Right renal cortex interstitium (tissue), 3 donors: Measurements from ENCODE around the gene PTPRD. TPM values are rescaled to one million over a fixed set of nuclear protein-coding genes. Genes with fewer than 3 reads are reported as not detected.
"Not testable (repeated sequence)": the region's sequence is repeated elsewhere in the genome, so short reads cannot be mapped to it uniquely, and the experiment has no call there.

Experiments used
- DNase-seq, 3 donors: peaks; one replicate each; pipeline ENCODE4 v3.0.0-alpha.2; 2013; ENCODE audit warnings: low read depth in 3 of 3, low spot score in 2 of 3
- polyA plus RNA-seq, 3 donors: library from polyadenylated mRNA; unstranded; fragments of 120-200 nt; gene quantifications; one replicate each; pipeline ENCODE4 v1.2.1, GENCODE V29; 2013; ENCODE audit not compliant: insufficient read length in 3 of 3

Gene PTPRD
- polyA plus RNA-seq, 3 donors, result 92.4 to 109 (median 101) TPM

DNA sequence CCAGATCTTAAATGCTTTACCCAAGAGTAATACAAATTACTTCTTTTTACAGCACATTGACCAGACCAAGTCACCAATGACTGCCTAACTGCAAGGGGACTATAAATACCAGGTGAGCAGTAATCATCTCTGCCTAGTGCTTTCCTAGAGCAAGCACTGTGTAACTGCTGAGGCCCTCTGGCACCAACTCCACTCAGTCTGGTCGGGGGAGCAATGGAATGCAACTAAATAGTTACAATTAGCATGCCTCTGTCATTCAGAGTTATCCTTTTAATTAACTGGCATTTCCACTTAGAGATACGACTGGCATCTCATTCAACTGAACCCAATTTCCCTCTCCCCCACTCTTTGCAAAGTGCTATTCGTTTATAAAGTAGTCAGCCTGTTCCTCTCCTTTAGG lies 1504.2 kb downstream of the PTPRD start:
- no peak for DNase-seq

- DNase-seq, result no peak
Observed at GRCh38 chr9:9102295-9102694, 1510.5 kb downstream of the PTPRD start.

- no peak for DNase-seq
Observed at GRCh38 chr9:9100070-9100469, 1512.7 kb downstream of the PTPRD start.

- no peak for DNase-seq
Observed at GRCh38 chr9:9099646-9100045, 1513.2 kb downstream of the PTPRD start.

- DNase-seq, result not testable (repeated sequence)
Observed at GRCh38 chr9:9097254-9097653, 1515.5 kb downstream of the PTPRD start.

DNA sequence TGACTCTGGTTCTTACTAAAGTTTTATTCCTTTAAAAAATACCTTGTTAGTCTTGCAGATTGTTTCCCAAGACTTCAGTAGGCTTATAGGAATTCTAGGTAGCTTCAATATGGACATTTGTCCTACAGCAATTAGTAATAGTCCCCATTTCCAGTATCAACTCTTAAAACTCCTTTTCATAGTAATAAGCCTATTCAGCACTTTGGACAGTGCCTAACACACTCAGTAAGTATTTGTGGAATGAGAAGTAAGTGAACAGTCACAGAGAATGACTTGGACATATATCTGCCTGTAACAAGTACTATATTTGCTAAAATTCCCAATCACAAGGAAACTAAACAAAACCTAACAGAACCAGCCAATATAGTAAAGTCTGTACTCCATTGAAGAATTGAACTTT lies 1521.4 kb downstream of the PTPRD start:
- DNase-seq, result no peak

DNA sequence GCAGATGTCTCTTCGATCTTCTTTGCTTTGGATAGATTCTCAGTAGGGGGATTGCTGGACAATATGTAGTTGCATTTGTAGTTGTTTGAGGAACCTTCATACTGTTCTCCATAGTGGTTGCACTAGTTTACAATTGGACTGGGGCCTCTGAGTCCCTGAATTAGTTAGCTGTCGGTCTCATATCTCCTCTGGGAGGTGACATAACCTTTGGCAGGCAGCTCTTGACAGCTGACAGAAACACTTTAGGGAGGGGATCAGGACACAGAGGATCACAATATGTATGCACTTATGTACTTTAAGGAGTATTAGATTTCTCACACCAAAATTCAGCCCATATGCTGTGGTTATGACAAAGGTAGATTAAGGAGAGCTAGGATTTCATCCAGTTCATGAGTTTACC lies 1533.3 kb downstream of the PTPRD start:
- DNase-seq, result no peak

DNA sequence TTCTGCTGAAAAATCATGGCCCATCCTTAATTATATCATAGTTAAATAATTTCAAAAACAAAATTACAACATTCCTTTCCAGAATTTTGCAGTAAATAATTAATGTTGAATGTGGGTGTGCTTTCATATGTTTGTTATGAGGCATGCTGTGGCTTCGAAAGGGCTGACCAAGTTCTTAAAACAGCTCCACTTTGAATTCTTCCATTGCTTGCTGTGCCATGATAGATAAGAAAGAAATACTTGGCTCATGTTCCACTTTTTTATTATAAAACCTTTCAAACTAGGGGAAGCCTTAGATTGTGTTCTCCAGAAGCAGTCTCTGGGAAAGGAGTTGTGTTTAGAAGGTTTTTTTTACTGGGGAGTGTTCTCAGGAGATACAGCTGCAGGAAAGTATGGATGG lies 1534.5 kb downstream of the PTPRD start:
- DNase-seq, result no peak

- no peak for DNase-seq
Observed at GRCh38 chr9:9061627-9062026, 1551.2 kb downstream of the PTPRD start.

- no peak for DNase-seq
Observed at GRCh38 chr9:9054354-9054992, 1558.3 kb downstream of the PTPRD start.

DNA sequence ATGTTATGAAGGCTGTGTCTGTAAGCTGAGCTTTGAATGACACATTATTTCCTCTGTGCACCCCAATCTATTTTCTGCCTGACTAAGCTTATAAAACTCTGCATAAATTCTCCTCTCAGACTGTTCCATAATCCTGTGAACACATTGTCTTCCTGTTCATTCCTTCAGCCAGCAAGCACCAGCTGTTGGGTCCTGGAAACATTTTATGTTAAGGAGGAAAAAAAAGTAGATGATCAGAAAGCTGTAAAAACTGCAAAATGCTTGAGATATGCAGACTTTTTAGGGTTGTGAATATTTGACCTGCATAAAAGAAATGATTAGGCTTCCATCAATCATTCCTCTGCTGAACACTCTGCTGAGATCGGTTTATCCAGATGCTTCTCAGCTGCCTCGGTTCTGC lies 1567.2 kb downstream of the PTPRD start:
- DNase-seq, result peak; percentile 31 to 52 (median 35)

- no peak for DNase-seq
Observed at GRCh38 chr9:9045072-9045471, 1567.7 kb downstream of the PTPRD start.

- DNase-seq, result not testable (repeated sequence)
Observed at GRCh38 chr9:9043788-9044187, 1569.0 kb downstream of the PTPRD start.

GRCh38 chr9:9041756-9042155 lies 1571.0 kb downstream of the PTPRD start:
- peak in 1 of 3 donors; percentile 26 for DNase-seq

DNA sequence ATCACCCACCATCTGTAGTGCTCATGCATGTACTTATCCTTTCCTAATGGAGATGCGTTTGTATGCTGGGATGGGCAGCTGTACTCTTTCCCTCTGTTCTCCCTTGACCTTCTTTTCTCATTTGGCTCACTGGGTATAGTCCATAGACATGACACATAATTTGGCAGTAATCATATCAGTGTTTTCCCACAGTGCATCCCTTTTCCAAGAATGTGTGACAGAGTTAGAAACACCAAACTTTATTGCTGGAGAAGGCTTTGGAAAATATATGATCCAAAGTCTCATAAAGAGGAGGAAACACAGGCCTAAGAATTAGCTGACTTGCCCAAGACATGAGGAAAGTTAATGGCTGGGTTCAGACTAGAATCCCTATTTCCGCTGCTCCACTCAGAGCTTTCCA lies 1579.8 kb downstream of the PTPRD start:
- no peak for DNase-seq

DNA sequence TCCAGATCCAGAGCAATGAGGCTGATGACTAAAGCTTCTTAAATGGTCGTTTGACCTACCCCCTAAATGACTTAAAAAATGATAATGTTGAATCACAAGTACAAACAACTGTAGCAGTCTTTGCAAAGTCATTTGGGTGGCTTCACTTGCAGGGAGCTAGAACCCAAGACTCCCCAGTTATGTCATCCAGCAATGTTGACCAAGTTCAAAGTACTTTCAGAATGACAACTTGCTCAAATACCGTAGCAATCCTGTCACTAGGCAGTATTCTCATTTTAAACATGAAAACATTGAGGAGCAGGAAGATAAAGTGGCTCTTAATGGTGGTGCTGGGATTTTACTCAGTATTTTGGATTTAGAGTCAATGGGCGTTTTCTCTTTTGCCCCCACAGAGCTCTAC lies 1596.2 kb downstream of the PTPRD start:
- DNase-seq, result no peak

- no peak for DNase-seq
Observed at GRCh38 chr9:9004810-9005209, 1608.0 kb downstream of the PTPRD start.

DNA sequence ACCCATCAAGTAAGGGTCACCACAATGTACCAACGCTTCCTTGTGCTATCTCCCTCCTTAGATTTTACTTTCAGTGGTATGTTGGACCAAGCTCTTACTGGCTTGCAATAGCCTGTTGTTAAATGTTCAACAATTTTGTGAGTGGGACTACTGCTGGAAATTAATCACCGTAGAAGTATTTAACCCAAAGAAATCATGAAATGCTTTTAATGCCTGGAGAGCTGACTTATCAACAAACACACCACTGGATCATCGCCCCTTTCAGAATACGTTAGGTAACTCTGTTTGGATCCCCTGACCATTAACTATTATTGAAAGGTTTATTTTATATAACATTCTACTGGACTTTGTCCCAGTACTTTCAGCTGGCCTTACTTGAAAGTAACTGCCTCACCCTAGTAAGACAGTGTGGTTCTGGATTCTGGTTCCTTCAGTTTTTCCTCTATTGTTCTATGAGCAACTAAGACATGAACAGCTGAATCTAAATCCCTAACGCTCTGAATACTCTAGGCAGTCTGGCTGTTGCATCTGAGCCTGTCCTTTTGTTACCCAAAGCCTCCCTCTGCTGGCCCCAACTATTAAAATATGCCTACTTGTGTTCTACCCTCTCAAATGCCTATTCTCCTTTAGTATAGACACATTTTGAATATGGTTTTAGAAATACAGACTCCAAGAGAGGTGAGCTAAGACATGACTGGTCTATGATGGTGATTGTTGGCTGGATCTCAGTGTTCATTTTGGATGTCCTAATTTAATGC lies 1609.8 kb downstream of the PTPRD start:
- no peak for DNase-seq

GRCh38 chr9:8980496-8981013 lies 1632.2 kb downstream of the PTPRD start:
- no peak for DNase-seq

DNA sequence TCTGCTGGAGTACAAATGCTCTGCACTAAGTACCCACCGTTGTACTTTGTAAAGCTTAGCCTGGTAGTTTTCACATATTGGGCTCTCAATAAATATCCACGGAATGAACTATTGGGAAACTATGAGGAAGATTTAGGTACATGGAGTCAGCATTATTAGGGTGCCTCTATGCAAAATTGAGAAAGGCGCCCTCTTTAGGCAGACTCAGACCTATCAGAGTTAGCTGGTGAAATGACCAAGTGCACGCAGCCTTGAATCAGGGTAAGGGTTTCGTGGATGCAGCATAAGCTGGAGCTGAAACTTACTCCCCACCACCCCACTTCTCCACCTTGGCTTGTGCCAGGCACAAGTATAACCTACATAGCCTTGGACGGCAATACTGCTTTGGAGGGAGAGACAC lies 1634.5 kb downstream of the PTPRD start:
- no peak for DNase-seq

GRCh38 chr9:8968350-8968749 lies 1644.5 kb downstream of the PTPRD start:
- not testable (repeated sequence) for DNase-seq

GRCh38 chr9:8963885-8964284 lies 1648.9 kb downstream of the PTPRD start:
- DNase-seq, result no peak
